ENCODE data around the gene SEC14L6. TPM values are rescaled to one million over a fixed set of nuclear protein-coding genes. Genes with fewer than 3 reads are reported as not detected.

Gene SEC14L6
- total RNA-seq, 1 donor: not detected

DNA sequence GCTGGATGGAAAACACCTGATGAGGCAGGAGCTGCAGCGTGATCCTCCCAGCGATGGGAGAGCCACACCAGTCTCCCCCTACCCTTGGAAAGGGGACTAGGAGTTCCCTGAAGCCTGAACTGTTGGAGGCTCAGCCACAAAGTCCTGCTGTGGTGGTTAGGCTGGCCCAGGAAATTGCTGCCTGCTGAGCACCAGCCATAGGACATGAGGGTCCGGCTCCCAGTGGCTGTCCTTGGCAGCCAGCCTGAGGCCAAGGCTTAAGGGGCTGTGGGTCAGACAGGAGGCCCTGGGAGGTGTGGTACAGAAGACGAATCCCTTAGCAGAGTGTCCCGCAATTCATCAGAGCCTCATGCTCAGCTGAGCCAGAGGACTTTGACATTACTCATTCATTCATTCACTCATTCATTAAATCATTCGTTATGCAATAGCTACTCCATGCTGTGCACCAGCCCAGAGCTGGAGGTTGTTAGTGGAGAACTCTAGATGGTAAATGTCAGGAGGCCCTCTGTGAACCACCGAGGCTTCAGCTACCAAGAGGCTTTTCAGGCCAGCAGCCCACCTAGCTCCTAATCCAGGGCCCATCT is 26.6 kb downstream of the SEC14L6 start:
- DNase-seq (ENCODE audit: low read depth): no peak
- TF ChIP-seq, protein P1, sequence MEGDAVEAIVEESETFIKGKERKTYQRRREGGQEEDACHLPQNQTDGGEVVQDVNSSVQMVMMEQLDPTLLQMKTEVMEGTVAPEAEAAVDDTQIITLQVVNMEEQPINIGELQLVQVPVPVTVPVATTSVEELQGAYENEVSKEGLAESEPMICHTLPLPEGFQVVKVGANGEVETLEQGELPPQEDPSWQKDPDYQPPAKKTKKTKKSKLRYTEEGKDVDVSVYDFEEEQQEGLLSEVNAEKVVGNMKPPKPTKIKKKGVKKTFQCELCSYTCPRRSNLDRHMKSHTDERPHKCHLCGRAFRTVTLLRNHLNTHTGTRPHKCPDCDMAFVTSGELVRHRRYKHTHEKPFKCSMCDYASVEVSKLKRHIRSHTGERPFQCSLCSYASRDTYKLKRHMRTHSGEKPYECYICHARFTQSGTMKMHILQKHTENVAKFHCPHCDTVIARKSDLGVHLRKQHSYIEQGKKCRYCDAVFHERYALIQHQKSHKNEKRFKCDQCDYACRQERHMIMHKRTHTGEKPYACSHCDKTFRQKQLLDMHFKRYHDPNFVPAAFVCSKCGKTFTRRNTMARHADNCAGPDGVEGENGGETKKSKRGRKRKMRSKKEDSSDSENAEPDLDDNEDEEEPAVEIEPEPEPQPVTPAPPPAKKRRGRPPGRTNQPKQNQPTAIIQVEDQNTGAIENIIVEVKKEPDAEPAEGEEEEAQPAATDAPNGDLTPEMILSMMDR (IDR thresholded peaks at IDR 0.05; ENCODE audit: insufficient read depth, low read depth, low read length): no peak
- H3K4me3 ChIP-seq (ENCODE audit: low read depth, low read length): no peak overlapping the region

DNA sequence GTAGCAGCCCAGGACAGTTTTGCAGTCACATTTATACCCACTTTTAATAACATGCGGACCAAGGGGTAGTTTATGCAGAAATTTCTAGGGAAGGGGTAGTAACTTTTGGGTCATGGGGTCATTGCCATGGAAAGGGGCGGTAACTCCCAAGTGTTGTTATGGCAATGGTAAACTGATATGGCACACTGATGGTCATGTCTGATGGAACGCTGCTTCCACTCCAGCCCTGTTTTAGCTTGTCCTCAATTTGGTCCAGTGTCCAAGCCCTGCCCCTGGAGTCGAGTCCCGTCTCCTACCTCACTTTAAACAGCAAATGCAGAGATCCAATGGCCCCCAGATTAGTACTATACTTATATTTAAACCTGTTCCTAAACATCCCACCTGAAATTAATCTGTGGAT is 29.8 kb downstream of the SEC14L6 start:
- H3K4me3 ChIP-seq (ENCODE audit: low read depth, low read length): no peak overlapping the region
- TF ChIP-seq, protein P1 (IDR thresholded peaks at IDR 0.05; ENCODE audit: insufficient read depth, low read depth, low read length): no peak
- no peak for DNase-seq (ENCODE audit: low read depth)

DNA sequence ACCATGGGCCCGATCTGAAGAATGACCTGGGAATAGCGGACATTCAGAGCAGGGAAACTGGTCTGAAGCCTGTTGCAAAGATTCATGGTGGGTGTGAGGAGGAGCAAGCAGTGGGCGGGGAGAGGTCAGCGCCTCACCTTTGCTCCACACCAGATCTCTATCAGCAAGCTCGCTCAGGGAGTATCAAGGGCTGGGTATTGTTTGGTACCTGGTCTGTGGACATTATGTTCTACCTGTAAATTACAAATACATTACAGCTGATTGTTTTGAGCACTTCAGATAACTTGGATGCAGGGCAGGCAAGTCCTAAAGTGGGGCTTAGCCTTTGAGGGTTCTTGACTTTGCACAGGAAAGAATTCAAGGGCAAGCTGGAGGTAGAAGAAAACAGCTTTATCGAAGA is 30.3 kb downstream of the SEC14L6 start:
- no peak for DNase-seq (ENCODE audit: low read depth)
- TF ChIP-seq, protein P1 (IDR thresholded peaks at IDR 0.05; ENCODE audit: insufficient read depth, low read depth, low read length): no peak
- no peak overlapping the region for H3K4me3 ChIP-seq (ENCODE audit: low read depth, low read length)

DNA sequence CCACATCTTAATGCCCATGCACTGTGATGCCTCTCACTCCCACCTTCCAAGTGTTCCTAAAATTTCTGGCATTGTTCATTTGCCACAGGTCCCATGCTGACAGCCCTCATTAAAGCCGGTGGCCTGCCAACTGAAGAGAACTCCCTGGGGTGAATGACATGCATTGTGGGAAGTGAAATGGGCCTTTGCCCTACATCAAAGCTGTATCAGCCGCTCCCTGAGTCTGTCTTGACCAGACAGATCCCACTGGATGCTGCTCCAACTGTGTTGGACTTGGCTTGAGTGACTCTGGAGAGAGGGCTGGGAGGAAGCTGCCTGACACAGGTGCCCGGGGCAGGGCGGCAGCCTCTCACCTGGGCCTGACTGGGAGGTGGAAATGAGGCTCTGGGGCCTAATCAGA is 32.3 kb downstream of the SEC14L6 start:
- TF ChIP-seq, protein P1 (IDR thresholded peaks at IDR 0.05; ENCODE audit: insufficient read depth, low read depth, low read length): no peak
- no peak overlapping the region for H3K4me3 ChIP-seq (ENCODE audit: low read depth, low read length)

DNA sequence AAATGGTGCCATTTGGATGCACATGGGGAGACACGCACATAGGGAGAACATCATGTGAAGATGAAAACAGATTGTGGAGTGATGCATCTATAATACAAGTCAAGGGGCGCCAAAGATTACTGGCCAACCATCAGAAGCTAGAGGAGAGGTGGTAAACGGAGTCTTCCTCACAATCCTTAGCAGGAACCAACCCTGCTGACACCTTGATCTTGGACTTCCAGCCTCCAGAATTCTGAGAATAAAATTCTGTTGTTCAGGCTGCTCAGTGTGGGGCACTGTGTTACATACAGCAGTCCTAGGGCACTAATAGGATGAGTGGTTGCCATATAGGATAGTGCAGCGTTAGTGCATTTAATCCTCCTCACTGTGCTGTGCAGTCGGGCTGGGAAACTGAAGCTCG is 33.1 kb downstream of the SEC14L6 start:
- TF ChIP-seq, protein P1 (IDR thresholded peaks at IDR 0.05; ENCODE audit: insufficient read depth, low read depth, low read length): no peak
- no peak overlapping the region for H3K4me3 ChIP-seq (ENCODE audit: low read depth, low read length)
- no peak for DNase-seq (ENCODE audit: low read depth)

More for the DNA sequence above, 32.3 kb downstream of the SEC14L6 start:
- no peak for DNase-seq (ENCODE audit: low read depth)

DNA sequence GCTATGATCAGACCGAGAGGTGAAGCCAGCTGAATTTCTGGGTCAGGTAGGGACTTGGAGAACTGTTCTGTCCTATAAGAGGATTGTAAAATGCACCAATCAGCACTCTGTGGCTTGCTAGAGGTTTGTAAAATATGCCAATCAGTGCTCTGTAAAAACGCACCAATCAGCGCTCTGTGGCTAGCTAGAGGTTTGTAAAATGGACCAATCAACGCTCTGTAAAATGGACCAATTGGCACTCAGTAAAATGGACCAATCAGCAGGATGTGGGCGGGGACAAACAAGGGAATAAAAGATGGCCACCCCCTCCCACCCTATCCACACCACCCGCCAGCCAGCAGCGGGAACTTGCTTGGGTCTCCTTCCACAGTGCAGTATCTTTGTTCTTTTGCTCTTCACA is 34.6 kb downstream of the SEC14L6 start:
- TF ChIP-seq, protein P1 (IDR thresholded peaks at IDR 0.05; ENCODE audit: insufficient read depth, low read depth, low read length): no peak
- no peak overlapping the region for H3K4me3 ChIP-seq (ENCODE audit: low read depth, low read length)
- no peak for DNase-seq (ENCODE audit: low read depth)

DNA sequence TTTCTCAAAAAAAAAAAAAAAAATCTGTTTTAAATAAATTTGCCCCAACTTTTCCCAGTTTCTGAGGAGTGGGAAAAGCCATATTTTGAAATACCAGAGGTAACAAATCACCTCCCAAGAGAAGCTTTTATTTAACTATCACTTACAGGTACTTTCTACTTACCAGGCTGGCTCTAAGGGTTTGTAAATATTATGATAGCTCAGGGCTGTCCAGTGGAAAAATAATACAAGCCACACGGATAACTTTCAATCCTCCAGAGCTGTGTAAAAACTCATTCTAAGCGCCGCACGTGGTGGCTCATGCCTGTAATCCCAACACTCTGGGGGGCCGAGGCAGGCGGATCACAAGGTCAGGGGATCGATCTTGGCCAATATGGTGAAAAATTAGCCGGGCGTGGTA is 35.4 kb downstream of the SEC14L6 start:
- no peak overlapping the region for H3K4me3 ChIP-seq (ENCODE audit: low read depth, low read length)
- DNase-seq (ENCODE audit: low read depth): no peak
- TF ChIP-seq, protein P1 (IDR thresholded peaks at IDR 0.05; ENCODE audit: insufficient read depth, low read depth, low read length): no peak
